Pulmonary artery endothelial cell (primary cell): ENCODE results near the gene MICAL3. TPM values are rescaled to one million over a fixed set of nuclear protein-coding genes. Genes with fewer than 3 reads are reported as not detected.

ENCODE experiments used
- DNase-seq: peaks from one replicate; pipeline ENCODE4 v3.0.0-alpha.2; 2011; ENCODE audit warnings: low read depth, low spot score
- total RNA-seq: library from RNA; depleted of rRNA; stranded (reverse); fragments of >200 nt; gene quantifications from 2 replicates; pipeline ENCODE4 v1.2.3, GENCODE V29; 2014

The MICAL3 gene
- total RNA-seq, 1 donor from 2014 or later: 19.0 TPM

- DNase-seq: no peak
These were observed 152.5 kb downstream of the MICAL3 start for GRCh38 chr22:17871726-17872458.

- DNase-seq: no peak
These were observed 154.0 kb downstream of the MICAL3 start for GRCh38 chr22:17870407-17870806.

GRCh38 chr22:17869285-17870096, 154.9 kb downstream of the MICAL3 start:
- no peak for DNase-seq

- DNase-seq: no peak
These were observed 155.6 kb downstream of the MICAL3 start for GRCh38 chr22:17868771-17869170.

GRCh38 chr22:17867160-17867785, 157.1 kb downstream of the MICAL3 start:
- no peak for DNase-seq

GRCh38 chr22:17866621-17867020, 157.7 kb downstream of the MICAL3 start:
- DNase-seq: no peak

GRCh38 chr22:17866127-17866526, 158.2 kb downstream of the MICAL3 start:
- no peak for DNase-seq

GRCh38 chr22:17865183-17866055, 158.9 kb downstream of the MICAL3 start:
- DNase-seq: no peak

- no peak for DNase-seq
These were observed 159.8 kb downstream of the MICAL3 start for GRCh38 chr22:17864398-17865182.

- DNase-seq: no peak
These were observed 161.6 kb downstream of the MICAL3 start for GRCh38 chr22:17862646-17863181.

GRCh38 chr22:17861909-17862308, 162.5 kb downstream of the MICAL3 start:
- DNase-seq: no peak

GRCh38 chr22:17860220-17860965, 164.0 kb downstream of the MICAL3 start:
- DNase-seq: no peak

- DNase-seq: no peak
These were observed 166.3 kb downstream of the MICAL3 start for GRCh38 chr22:17858033-17858432.

- DNase-seq: no peak
These were observed 168.6 kb downstream of the MICAL3 start for GRCh38 chr22:17855572-17856290.

- no peak for DNase-seq
These were observed 171.3 kb downstream of the MICAL3 start for GRCh38 chr22:17853073-17853472.

GRCh38 chr22:17851759-17852158, 172.6 kb downstream of the MICAL3 start:
- DNase-seq: no peak

GRCh38 chr22:17847360-17848078, 176.8 kb downstream of the MICAL3 start:
- DNase-seq: no peak

- DNase-seq: no peak
These were observed 177.9 kb downstream of the MICAL3 start for GRCh38 chr22:17846326-17846992.
